Glutamatergic neuron (in vitro differentiated cells): ENCODE measurements around the gene SHMT2. TPM values are rescaled to one million over a fixed set of nuclear protein-coding genes. Genes with fewer than 3 reads are reported as not detected.

Source experiments
- DNase-seq: peaks from one replicate; pipeline ENCODE4 v3.0.0; 2022
- H3K27ac Mint-ChIP-seq: one replicate; pipeline ENCODE4 v1.8.0; 2020; ENCODE audit warnings: mild to moderate bottlenecking, mixed read lengths, inconsistent platforms; ENCODE audit not compliant: unreplicated experiment
- H3K27me3 Mint-ChIP-seq: one replicate; pipeline ENCODE4 v1.8.0; 2020; ENCODE audit warnings: mild to moderate bottlenecking, moderate library complexity, mixed read lengths, inconsistent platforms; ENCODE audit not compliant: unreplicated experiment
- H3K36me3 Mint-ChIP-seq: one replicate; pipeline ENCODE4 v1.8.0; 2020; ENCODE audit warnings: mild to moderate bottlenecking, mixed read lengths, inconsistent platforms; ENCODE audit not compliant: unreplicated experiment
- H3K4me1 Mint-ChIP-seq: one replicate; pipeline ENCODE4 v1.8.0; 2020; ENCODE audit warnings: mild to moderate bottlenecking, low read depth, mixed read lengths, inconsistent platforms; ENCODE audit not compliant: unreplicated experiment
- H3K4me3 Mint-ChIP-seq: one replicate; pipeline ENCODE4 v1.8.0; 2020; ENCODE audit warnings: mild to moderate bottlenecking, mixed read lengths, inconsistent platforms; ENCODE audit not compliant: unreplicated experiment
- H3K9me3 Mint-ChIP-seq: one replicate; pipeline ENCODE4 v1.8.0; 2020; ENCODE audit warnings: mild to moderate bottlenecking, moderate library complexity, mixed read lengths, inconsistent platforms; ENCODE audit not compliant: unreplicated experiment
- total RNA-seq: library from RNA; stranded (reverse); fragmentation: NEBNext Ultra II Directional; extraction: Animal tissue kit (Norgen Biotek cat#: 25700); gene quantifications from one replicate; pipeline ENCODE4 v1.2.1, GENCODE V29; 2021; ENCODE audit not compliant: unreplicated experiment
- TF ChIP-seq, protein P1 (sequence below): fragments of 200-600 bp; sonication (generic); IDR thresholded peaks from one replicate; pipeline ENCODE4 v1.5.0; 2021; ENCODE audit not compliant: partially characterized antibody, unreplicated experiment

Gene SHMT2
- total RNA-seq, 1 donor from 2014 or later: 165 TPM

DNA sequence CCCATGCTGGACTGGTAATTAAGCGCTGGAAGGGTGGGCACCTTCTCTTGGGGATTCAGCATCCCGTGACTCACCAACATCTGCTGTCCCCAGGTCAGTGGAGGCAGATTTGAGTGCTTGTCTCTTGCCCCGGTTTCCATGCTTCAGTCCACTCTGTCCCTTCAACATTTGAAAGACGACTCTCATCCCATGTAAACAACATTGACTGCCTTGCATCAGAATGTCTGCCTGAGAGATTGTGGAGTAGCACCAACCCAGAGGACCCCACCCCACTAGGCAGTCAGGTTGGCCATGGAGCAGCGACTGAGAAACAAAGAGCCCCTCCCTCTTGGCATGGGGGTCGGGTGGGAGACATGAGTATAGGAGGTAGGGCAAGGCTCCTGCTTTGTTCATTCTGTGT lies 26.4 kb downstream of the SHMT2 start:
- Mint-ChIP-seq H3K9me3 (peaks cover 6% of the 10 kb centered on the region), H3K27me3 (peaks cover 5% of the 10 kb centered on the region), H3K4me3 (no peak overlapping the region), H3K27ac (no peak overlapping the region), H3K4me1 (peaks cover 12% of the 10 kb centered on the region), H3K36me3 (no peaks in the 10 kb centered on the region)
- DNase-seq: no peak
- TF ChIP-seq, protein P1, sequence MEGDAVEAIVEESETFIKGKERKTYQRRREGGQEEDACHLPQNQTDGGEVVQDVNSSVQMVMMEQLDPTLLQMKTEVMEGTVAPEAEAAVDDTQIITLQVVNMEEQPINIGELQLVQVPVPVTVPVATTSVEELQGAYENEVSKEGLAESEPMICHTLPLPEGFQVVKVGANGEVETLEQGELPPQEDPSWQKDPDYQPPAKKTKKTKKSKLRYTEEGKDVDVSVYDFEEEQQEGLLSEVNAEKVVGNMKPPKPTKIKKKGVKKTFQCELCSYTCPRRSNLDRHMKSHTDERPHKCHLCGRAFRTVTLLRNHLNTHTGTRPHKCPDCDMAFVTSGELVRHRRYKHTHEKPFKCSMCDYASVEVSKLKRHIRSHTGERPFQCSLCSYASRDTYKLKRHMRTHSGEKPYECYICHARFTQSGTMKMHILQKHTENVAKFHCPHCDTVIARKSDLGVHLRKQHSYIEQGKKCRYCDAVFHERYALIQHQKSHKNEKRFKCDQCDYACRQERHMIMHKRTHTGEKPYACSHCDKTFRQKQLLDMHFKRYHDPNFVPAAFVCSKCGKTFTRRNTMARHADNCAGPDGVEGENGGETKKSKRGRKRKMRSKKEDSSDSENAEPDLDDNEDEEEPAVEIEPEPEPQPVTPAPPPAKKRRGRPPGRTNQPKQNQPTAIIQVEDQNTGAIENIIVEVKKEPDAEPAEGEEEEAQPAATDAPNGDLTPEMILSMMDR: no peak

DNA sequence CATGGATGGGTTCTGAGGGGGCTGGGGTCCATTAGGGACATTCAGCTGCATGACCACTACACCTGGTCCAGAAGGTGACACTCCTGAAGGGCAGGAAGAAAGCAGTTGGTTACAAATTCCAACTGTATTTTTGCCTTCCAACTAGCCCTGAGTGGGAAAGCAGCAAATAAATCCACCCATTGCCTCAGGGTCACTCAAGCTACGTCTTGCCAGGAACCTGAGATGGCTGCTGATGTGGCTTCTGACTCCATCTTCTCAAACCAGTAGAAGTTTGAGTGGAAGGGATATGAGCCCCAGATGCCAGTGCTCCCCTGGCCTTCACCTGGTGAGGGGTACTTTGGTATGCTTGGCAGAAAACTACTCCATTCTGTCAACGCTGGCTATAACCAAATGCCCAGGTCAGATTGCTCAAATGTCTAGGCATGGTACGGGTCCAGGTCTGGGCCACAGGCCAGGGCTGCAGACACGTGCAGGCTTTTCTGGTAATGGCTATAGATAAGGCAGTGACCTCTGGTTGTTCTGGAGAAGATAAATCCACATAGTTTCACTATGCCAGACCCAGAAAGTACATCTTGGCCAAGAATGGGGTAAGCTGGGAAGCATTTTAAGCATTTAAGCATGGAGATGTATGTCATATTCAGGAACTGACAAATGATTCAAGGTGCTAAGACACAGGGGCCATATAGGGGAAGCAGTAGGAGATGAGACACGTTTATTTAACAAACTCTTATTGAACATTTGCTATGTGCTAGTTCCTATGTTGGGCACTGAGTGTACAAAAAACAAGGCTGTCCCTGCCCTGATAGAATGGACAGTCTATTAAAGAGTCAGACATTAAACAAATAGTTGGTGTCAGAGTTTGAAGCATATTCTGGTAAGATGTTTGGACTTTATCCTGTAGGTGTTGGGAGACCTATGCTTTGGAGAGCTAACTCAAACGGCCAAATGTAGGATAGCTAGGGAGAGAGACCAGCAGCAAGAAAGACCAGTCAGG lies 29.8 kb downstream of the SHMT2 start:
- TF ChIP-seq, protein P1: no peak
- Mint-ChIP-seq H3K36me3 (no peaks in the 10 kb centered on the region), H3K27me3 (peaks cover 7% of the 10 kb centered on the region), H3K4me1 (peaks cover 22% of the 10 kb centered on the region), H3K9me3 (peaks cover 7% of the 10 kb centered on the region), H3K27ac (no peak overlapping the region), H3K4me3 (no peak overlapping the region)
- no peak for DNase-seq

DNA sequence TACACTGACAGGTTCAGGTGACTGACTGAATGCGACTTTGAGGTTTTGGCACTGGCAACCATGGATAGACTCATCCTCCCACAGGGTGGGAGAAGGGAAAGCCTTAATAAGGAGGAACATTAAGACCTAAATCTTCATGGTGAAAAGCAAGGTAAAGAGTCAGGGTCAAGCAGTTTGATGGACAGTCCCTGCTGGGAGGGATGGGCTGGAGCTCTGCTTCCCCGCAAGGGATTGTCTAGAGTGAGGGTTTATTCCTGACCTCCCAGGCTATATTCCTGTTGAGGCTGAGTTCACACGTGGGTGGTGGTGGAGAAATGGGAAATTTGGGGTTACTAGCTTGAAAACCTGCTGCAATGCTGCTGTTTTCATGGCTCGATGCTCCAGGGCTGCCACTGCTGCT lies 30.9 kb downstream of the SHMT2 start:
- no peak for DNase-seq
- TF ChIP-seq, protein P1: no peak
- peak overlapping the region; percentile 32 for H3K4me3 Mint-ChIP-seq
- peak overlapping the region; percentile 40 for H3K27ac Mint-ChIP-seq
- peaks cover 7% of the 10 kb centered on the region for H3K27me3 Mint-ChIP-seq
- H3K4me1 Mint-ChIP-seq: peaks cover 22% of the 10 kb centered on the region
- no peaks in the 10 kb centered on the region for H3K36me3 Mint-ChIP-seq
- H3K9me3 Mint-ChIP-seq: peaks cover 7% of the 10 kb centered on the region

DNA sequence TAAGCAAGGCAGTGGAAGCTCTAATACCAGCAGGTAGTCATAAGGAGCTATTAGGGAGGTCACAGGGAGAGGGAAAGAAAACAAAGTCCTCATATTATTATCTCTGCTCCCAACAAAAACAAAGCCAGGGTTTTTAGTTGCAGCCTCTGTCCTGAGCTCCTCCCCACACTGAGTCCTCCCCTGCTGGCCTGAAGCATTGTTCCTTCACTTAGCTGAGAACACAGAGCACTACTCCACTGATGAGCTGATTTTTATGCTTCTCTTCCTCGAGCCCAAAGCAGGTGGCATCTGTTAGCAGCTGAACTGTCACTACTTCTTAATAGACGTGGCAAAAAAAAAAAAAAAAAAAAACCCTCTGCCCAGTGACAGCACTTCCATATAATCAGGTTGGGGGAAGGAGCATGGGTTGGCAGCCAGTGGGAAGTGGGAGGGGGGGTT lies 31.9 kb downstream of the SHMT2 start:
- H3K27ac Mint-ChIP-seq: peak overlapping the region; percentile 75
- H3K4me1 Mint-ChIP-seq: peaks cover 22% of the 10 kb centered on the region
- TF ChIP-seq, protein P1: no peak
- no peaks in the 10 kb centered on the region for H3K36me3 Mint-ChIP-seq
- peaks cover 5% of the 10 kb centered on the region for H3K27me3 Mint-ChIP-seq
- peaks cover 5% of the 10 kb centered on the region for H3K9me3 Mint-ChIP-seq
- peak; percentile 20 for DNase-seq
- peak overlapping the region; percentile 12 for H3K4me3 Mint-ChIP-seq
